ENCODE data around the gene PNLIPRP1. TPM values are rescaled to one million over a fixed set of nuclear protein-coding genes. Genes with fewer than 3 reads are reported as not detected.

PNLIPRP1 gene
- polyA plus RNA-seq, 1 donor from 2014 or later = not detected

DNA sequence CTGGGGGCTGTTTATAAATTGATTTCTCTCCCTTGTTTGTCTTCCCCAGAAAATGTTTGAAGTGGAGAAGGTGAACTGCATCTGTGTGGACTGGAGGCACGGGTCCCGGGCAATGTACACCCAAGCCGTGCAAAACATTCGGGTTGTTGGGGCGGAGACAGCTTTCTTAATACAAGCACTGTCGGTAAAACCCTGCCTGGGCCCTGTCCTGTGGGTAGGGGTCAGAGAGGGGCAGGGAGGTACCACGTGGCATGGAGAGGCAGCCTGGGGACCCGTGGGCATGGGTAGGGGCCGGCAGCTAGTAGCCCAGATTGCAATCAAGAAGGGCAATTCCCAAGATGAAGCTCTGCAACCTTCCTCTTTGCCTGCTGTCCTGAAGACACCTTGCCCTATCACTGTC is 36.1 kb downstream of the PNLIPRP1 start:
- no peak overlapping the region for H3K9ac ChIP-seq (ENCODE audit: low read length)
- no peak overlapping the region for H3K4me3 ChIP-seq (ENCODE audit: low read length)
- no peaks in the 10 kb centered on the region for H4K20me1 ChIP-seq (ENCODE audit: insufficient read depth)
- H3K27me3 ChIP-seq (ENCODE audit: insufficient read depth, low read depth, low read length) = peaks cover 15% of the 10 kb centered on the region
- H2AFZ ChIP-seq (ENCODE audit: low read depth, low read length) = no peak overlapping the region
- H3K36me3 ChIP-seq (ENCODE audit: insufficient read depth, low read length) = no peaks in the 10 kb centered on the region
- H3K4me2 ChIP-seq (ENCODE audit: low read length) = no peak overlapping the region
- H3K79me2 ChIP-seq (replicated peaks; ENCODE audit: insufficient read depth, low read length) = no peaks in the 10 kb centered on the region
- H3F3A ChIP-seq (ENCODE audit: insufficient read depth, low read length, poor library complexity, severe bottlenecking) = no peaks in the 10 kb centered on the region
- TF ChIP-seq RAD21 (conservative IDR thresholded peaks at IDR 0.05) = no peak
- TF ChIP-seq, protein P1, sequence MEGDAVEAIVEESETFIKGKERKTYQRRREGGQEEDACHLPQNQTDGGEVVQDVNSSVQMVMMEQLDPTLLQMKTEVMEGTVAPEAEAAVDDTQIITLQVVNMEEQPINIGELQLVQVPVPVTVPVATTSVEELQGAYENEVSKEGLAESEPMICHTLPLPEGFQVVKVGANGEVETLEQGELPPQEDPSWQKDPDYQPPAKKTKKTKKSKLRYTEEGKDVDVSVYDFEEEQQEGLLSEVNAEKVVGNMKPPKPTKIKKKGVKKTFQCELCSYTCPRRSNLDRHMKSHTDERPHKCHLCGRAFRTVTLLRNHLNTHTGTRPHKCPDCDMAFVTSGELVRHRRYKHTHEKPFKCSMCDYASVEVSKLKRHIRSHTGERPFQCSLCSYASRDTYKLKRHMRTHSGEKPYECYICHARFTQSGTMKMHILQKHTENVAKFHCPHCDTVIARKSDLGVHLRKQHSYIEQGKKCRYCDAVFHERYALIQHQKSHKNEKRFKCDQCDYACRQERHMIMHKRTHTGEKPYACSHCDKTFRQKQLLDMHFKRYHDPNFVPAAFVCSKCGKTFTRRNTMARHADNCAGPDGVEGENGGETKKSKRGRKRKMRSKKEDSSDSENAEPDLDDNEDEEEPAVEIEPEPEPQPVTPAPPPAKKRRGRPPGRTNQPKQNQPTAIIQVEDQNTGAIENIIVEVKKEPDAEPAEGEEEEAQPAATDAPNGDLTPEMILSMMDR (IDR thresholded peaks at IDR 0.05; ENCODE audit: poor library complexity, severe bottlenecking) = no peak
- H3K27ac ChIP-seq (ENCODE audit: low read length) = no peak overlapping the region
- no peaks in the 10 kb centered on the region for H3K9me3 ChIP-seq (ENCODE audit: low read length)
- no peaks in the 10 kb centered on the region for H3K9me2 ChIP-seq (ENCODE audit: insufficient read depth, low read length)

DNA sequence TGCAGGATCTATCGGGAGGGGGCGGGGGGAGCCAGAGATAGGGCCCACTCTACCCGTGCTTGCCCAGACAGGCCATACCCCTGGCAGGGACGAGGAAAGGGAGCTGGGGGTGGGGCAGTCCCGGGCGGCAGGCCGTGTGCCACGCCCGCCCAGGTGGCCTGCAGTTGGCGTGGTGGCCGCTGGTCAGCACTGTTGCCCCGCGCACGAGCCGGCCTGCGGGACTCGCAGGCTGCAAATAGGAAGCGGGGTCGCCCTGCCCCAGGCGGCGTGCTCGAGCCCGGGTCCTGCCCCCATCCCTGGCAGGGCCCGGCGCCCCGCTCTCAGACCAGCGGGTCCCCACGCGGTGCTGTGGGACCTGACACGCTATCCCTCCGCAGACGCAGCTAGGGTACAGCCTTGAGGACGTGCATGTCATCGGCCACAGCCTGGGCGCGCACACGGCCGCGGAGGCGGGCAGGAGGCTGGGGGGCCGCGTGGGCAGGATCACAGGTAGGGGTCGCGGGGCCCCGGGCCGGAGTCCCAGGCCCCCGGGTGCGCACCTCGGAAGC is 36.7 kb downstream of the PNLIPRP1 start:
- TF ChIP-seq EZH2 (IDR thresholded peaks at IDR 0.05; ENCODE audit: borderline replicate concordance, insufficient read depth, low read length, poor library complexity, severe bottlenecking) (no peak), RAD21 (conservative IDR thresholded peaks at IDR 0.05) (peak; percentile 47), SMC3 (conservative IDR thresholded peaks at IDR 0.05; ENCODE audit: poor library complexity) (peak; percentile 18), MXI1 (conservative IDR thresholded peaks at IDR 0.05; ENCODE audit: poor library complexity, severe bottlenecking) (no peak), EP300 (conservative IDR thresholded peaks at IDR 0.05; ENCODE audit: poor library complexity, severe bottlenecking) (no peak), POLR2AphosphoS5 (IDR thresholded peaks at IDR 0.05) (no peak), TAF1 (IDR thresholded peaks at IDR 0.05; ENCODE audit: low read depth) (no peak)
- TF ChIP-seq, protein P2, sequence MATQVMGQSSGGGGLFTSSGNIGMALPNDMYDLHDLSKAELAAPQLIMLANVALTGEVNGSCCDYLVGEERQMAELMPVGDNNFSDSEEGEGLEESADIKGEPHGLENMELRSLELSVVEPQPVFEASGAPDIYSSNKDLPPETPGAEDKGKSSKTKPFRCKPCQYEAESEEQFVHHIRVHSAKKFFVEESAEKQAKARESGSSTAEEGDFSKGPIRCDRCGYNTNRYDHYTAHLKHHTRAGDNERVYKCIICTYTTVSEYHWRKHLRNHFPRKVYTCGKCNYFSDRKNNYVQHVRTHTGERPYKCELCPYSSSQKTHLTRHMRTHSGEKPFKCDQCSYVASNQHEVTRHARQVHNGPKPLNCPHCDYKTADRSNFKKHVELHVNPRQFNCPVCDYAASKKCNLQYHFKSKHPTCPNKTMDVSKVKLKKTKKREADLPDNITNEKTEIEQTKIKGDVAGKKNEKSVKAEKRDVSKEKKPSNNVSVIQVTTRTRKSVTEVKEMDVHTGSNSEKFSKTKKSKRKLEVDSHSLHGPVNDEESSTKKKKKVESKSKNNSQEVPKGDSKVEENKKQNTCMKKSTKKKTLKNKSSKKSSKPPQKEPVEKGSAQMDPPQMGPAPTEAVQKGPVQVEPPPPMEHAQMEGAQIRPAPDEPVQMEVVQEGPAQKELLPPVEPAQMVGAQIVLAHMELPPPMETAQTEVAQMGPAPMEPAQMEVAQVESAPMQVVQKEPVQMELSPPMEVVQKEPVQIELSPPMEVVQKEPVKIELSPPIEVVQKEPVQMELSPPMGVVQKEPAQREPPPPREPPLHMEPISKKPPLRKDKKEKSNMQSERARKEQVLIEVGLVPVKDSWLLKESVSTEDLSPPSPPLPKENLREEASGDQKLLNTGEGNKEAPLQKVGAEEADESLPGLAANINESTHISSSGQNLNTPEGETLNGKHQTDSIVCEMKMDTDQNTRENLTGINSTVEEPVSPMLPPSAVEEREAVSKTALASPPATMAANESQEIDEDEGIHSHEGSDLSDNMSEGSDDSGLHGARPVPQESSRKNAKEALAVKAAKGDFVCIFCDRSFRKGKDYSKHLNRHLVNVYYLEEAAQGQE (IDR thresholded peaks at IDR 0.05; ENCODE audit: borderline replicate concordance) = no peak
- TF ChIP-seq, protein P1 (IDR thresholded peaks at IDR 0.05; ENCODE audit: poor library complexity, severe bottlenecking) = peak; percentile 48
- Histone ChIP-seq H4K20me1 (ENCODE audit: insufficient read depth) (no peaks in the 10 kb centered on the region), H3K79me2 (replicated peaks; ENCODE audit: insufficient read depth, low read length) (no peaks in the 10 kb centered on the region), H3K4me3 (ENCODE audit: low read length) (peak overlapping the region; percentile 45), H3K27me3 (ENCODE audit: insufficient read depth, low read depth, low read length) (peaks cover 15% of the 10 kb centered on the region), H3K4me2 (ENCODE audit: low read length) (no peak overlapping the region), H3K9me2 (ENCODE audit: insufficient read depth, low read length) (no peaks in the 10 kb centered on the region), H3K36me3 (ENCODE audit: insufficient read depth, low read length) (no peaks in the 10 kb centered on the region), H3F3A (ENCODE audit: insufficient read depth, low read length, poor library complexity, severe bottlenecking) (no peaks in the 10 kb centered on the region), H3K9ac (ENCODE audit: low read length) (no peak overlapping the region), H2AFZ (ENCODE audit: low read depth, low read length) (no peak overlapping the region), H3K27ac (ENCODE audit: low read length) (no peak overlapping the region), H3K9me3 (ENCODE audit: low read length) (no peaks in the 10 kb centered on the region)
